AG20443 (cell line): Measurements from ENCODE around the gene DPF3.

Source experiments
- DNase-seq: peaks from one replicate; pipeline ENCODE4 v3.0.0; 2012; ENCODE audit warnings: low spot score, mixed read lengths

DPF3 gene

GRCh38 chr14:72615451-72616121 is 278.3 kb downstream of the DPF3 start:
- peak; percentile 29 for DNase-seq

- DNase-seq = no peak
Observed at GRCh38 chr14:72614891-72615415, 278.9 kb downstream of the DPF3 start.

GRCh38 chr14:72614365-72614764 is 279.5 kb downstream of the DPF3 start:
- DNase-seq = no peak

- no peak for DNase-seq
Observed at GRCh38 chr14:72613975-72614319, 280.0 kb downstream of the DPF3 start.

GRCh38 chr14:72613231-72613974 is 280.5 kb downstream of the DPF3 start:
- DNase-seq = no peak

GRCh38 chr14:72612041-72612440 is 281.9 kb downstream of the DPF3 start:
- no peak for DNase-seq

- DNase-seq = no peak
Observed at GRCh38 chr14:72611506-72611905, 282.4 kb downstream of the DPF3 start.

- no peak for DNase-seq
Observed at GRCh38 chr14:72610831-72611200, 283.1 kb downstream of the DPF3 start.

- DNase-seq = no peak
Observed at GRCh38 chr14:72610096-72610830, 283.6 kb downstream of the DPF3 start.

GRCh38 chr14:72609205-72609916 is 284.5 kb downstream of the DPF3 start:
- DNase-seq = no peak

- peak; percentile 94 for DNase-seq
Observed at GRCh38 chr14:72608391-72609204, 285.3 kb downstream of the DPF3 start.

- no peak for DNase-seq
Observed at GRCh38 chr14:72607386-72608130, 286.3 kb downstream of the DPF3 start.

GRCh38 chr14:72606879-72607278 is 287.0 kb downstream of the DPF3 start:
- DNase-seq = no peak

GRCh38 chr14:72605921-72606220 is 288.0 kb downstream of the DPF3 start:
- no peak for DNase-seq

GRCh38 chr14:72605096-72605920 is 288.6 kb downstream of the DPF3 start:
- no peak for DNase-seq

GRCh38 chr14:72604133-72604532 is 289.8 kb downstream of the DPF3 start:
- DNase-seq = no peak

- DNase-seq = no peak
Observed at GRCh38 chr14:72603639-72604038, 290.3 kb downstream of the DPF3 start.

GRCh38 chr14:72600551-72601330 is 293.2 kb downstream of the DPF3 start:
- no peak for DNase-seq
